GM18502 (cell line): ENCODE data around the gene PDE4D.
"Not testable (repeated sequence)": the region's sequence is repeated elsewhere in the genome, so short reads cannot be mapped to it uniquely, and the experiment has no call there.

ENCODE experiments used
- ATAC-seq: cut with Tn5 transposase; IDR thresholded peaks from one replicate; pipeline ENCODE4 v1.9.1; 2021; ENCODE audit warnings: mild to moderate bottlenecking; ENCODE audit not compliant: unreplicated experiment, poor library complexity

Gene PDE4D

GRCh38 chr5:59058969-59059687 lies 834.4 kb downstream of the PDE4D start:
- ATAC-seq = no peak

GRCh38 chr5:59058237-59058636 lies 835.3 kb downstream of the PDE4D start:
- ATAC-seq = no peak

- ATAC-seq = not testable (repeated sequence)
Measured at GRCh38 chr5:59056599-59056998, 836.9 kb downstream of the PDE4D start.

GRCh38 chr5:59055745-59056448 lies 837.6 kb downstream of the PDE4D start:
- no peak for ATAC-seq

GRCh38 chr5:59054963-59055528 lies 838.5 kb downstream of the PDE4D start:
- ATAC-seq = no peak

GRCh38 chr5:59051951-59052350 lies 841.6 kb downstream of the PDE4D start:
- no peak for ATAC-seq

- no peak for ATAC-seq
Measured at GRCh38 chr5:59049095-59049494, 844.4 kb downstream of the PDE4D start.

- no peak for ATAC-seq
Measured at GRCh38 chr5:59042201-59043055, 851.1 kb downstream of the PDE4D start.

- ATAC-seq = no peak
Measured at GRCh38 chr5:59041355-59041754, 852.2 kb downstream of the PDE4D start.

- no peak for ATAC-seq
Measured at GRCh38 chr5:59040804-59041201, 852.7 kb downstream of the PDE4D start.

GRCh38 chr5:59040024-59040803 lies 853.3 kb downstream of the PDE4D start:
- ATAC-seq = no peak

GRCh38 chr5:59039296-59040023 lies 854.1 kb downstream of the PDE4D start:
- peak; percentile 77 for ATAC-seq

- ATAC-seq = peak; percentile 48
Measured at GRCh38 chr5:59038798-59039295, 854.7 kb downstream of the PDE4D start.

GRCh38 chr5:59037941-59038797 lies 855.4 kb downstream of the PDE4D start:
- no peak for ATAC-seq

- ATAC-seq = no peak
Measured at GRCh38 chr5:59037453-59037852, 856.1 kb downstream of the PDE4D start.

GRCh38 chr5:59037041-59037440 lies 856.5 kb downstream of the PDE4D start:
- no peak for ATAC-seq

GRCh38 chr5:59036274-59036961 lies 857.1 kb downstream of the PDE4D start:
- ATAC-seq = no peak

- ATAC-seq = no peak
Measured at GRCh38 chr5:59035681-59036080, 857.8 kb downstream of the PDE4D start.
